Right cardiac atrium (tissue), 5 donors: ENCODE measurements around the gene FZD8. TPM values are rescaled to one million over a fixed set of nuclear protein-coding genes. Genes with fewer than 3 reads are reported as not detected.

Experiments
- ATAC-seq, 2 donors: fragments of 200-7000 bp; cut with Tn5 transposase; one replicate each; pipeline versions ENCODE4 v1.8.0 to v1.9.1; 2020; ENCODE audit warnings: moderate library complexity in 2 of 2, mild to moderate bottlenecking in 1 of 2
- DNase-seq, 3 donors: peaks; one replicate each; pipeline ENCODE4 v3.0.0-alpha.2; 2020
- H3K27ac ChIP-seq: one replicate; pipeline ENCODE4 v1.5.1; 2013; ENCODE audit warnings: mild to moderate bottlenecking, low read length, control low read depth, moderate library complexity
- H3K27me3 ChIP-seq: one replicate; pipeline ENCODE4 v1.6.1; 2013; ENCODE audit not compliant: control insufficient read depth, insufficient read depth
- H3K4me1 ChIP-seq: one replicate; pipeline ENCODE4 v1.6.1; 2013; ENCODE audit warnings: low read length; ENCODE audit not compliant: control insufficient read depth, insufficient read depth
- H3K4me3 ChIP-seq: one replicate; pipeline ENCODE4 v1.5.1; 2013; ENCODE audit warnings: low read length, control low read depth
- H3K9me3 ChIP-seq: one replicate; pipeline ENCODE4 v1.6.1; 2013; ENCODE audit warnings: low read length; ENCODE audit not compliant: control insufficient read depth
- WGBS: extraction: QIAGEN DNeasy Blood & Tissue Kit; methylation state at CpG from one replicate; pipeline ENCODE4 v1.1.7; 2013; 5-methylcytosine and 5-hydroxymethylcytosine counted together
- intact Hi-C, 4 donors: fragments of 100-400 bp; cut with DNase I; formaldehyde crosslinking; loops; one replicate each; pipeline versions ENCODE4 v1.11.0 to v1.14.0; 2022 to 2023
- polyA plus RNA-seq: library from polyadenylated mRNA; stranded (reverse); fragments of 200-250 nt; gene quantifications from one replicate; pipeline ENCODE4 v1.2.3, GENCODE V29; 2013
- total RNA-seq, 4 donors: library from RNA; stranded (reverse); fragmentation: NEBNext Ultra II Directional; extraction: Animal tissue kit (Norgen Biotek cat#: 25700); gene quantifications; one replicate each; pipeline ENCODE4 v1.2.1, GENCODE V29; 2021
- donor health status: healthy with polysubstance abuse.
- donor health status: DM: no; HTN: yes; CAD: no.
- donor health status: DM: no; HTN: no; CAD: no.
- donor health status: DM: no; HTN: yes; CAD: no; lungs with severe emphysema.
- donor health status: DM: yes; HTN: yes; CAD: no.

The FZD8 gene
- total and polyA plus RNA-seq, 5 donors, result 5.7 to 21.6 (median 16.9) TPM

DNA sequence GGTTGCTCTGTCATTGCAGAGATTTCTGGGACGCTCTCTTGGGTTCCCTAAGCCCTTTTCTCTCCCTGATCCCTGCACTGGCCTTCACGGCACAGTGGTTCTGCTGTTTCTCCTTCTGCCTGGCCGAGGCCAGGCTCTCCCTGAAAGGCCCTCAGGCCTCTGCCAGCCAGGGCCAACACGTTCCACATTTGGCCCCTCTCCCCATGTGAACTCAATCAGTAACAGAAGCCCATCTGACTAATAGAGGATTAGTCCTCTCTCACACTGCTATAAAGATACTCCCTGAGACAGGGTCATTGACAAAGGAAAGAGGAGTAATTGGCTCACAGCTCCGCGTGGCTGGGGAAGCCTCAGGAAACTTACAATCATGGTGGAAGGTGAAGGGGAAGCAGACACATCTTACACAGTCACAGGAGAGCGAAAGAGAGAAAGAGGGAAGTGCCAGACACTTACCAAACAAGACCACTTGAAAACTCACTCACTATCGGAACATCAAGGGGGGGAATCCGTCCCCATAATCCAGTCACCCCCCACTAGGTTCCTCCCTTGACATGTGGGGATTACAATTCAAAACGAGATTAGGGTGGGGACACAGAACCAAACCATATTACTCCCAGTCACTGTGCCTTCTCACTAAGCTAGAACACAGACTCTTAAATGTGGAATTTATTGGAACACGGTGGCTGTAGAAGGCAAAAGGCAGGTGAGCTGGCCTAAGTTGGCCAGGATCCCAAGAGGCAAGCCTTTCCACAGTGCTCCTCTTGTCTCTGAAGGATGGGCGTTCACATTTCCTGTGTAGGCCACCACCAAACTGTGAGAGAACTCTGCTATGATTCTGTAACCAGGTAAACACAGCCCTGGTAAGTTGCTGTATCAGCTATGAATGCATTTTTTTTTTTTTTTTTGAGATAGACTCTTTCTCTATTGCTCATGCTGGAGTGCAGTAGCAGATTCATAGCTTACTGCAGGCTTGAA is 8.8 kb downstream of the FZD8 start:
- Histone ChIP-seq H3K27me3 (no peaks in the 10 kb centered on the region), H3K27ac (no peak overlapping the region), H3K9me3 (no peaks in the 10 kb centered on the region), H3K4me3 (no peak overlapping the region), H3K4me1 (no peaks in the 10 kb centered on the region)
- ATAC-seq, result no peak
- WGBS, result 59% methylated on average over 12 of the region's 12 CpGs
- no peak for DNase-seq
- intact Hi-C loops, result loop anchor here in 3 of 4 donors (5.0 to 10.0 kb wide), 2 partner anchors 1144 to 1252 kb away; no protein-coding TSS in a partner anchor

DNA sequence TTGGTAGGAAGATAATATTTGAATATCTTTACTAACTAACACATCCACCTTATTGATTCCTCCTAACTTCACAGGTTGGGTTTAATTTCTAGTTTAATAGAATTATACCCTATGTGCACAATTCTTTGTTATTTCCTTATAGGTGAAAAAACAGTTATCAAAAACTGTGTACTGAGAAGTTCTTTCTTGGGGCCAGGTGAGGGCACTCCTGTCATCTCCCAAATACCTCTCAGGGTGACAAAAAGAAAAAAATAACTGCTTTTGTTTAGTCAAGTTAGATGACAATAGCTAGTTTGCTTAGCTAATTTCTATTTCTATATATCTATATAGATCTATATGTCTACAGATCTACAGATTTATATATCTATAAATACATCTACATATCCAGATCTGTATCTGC is 10.1 kb downstream of the FZD8 start:
- ATAC-seq, result no peak
- intact Hi-C loops, result loop anchor here in 3 of 4 donors (5.0 to 10.0 kb wide), 2 partner anchors 1145 to 1253 kb away; no protein-coding TSS in a partner anchor

DNA sequence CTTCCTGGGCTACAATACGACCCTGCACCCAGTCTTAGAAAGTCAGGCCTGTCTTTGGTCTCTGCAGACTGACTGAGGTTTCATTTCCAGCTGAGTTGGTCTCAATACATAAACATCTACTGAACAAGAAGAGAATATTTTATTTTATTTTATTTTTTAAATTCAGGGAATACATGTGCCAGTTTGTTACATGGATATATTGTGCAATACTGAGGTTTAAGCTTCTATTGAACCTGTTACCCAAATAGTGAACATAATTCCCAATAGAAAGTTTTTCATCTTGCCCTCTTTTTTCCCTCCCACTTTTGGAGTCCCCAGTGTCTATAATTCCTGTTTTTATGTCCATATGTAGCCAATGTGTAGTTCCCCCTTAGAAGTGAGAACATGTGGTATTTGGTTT is 10.7 kb downstream of the FZD8 start:
- WGBS, result 91% methylated on average over 1 of the region's 1 CpG
- DNase-seq (no peak), ATAC-seq (no peak)
- Histone ChIP-seq H3K4me1 (no peaks in the 10 kb centered on the region), H3K27ac (no peak overlapping the region), H3K4me3 (no peak overlapping the region), H3K27me3 (no peaks in the 10 kb centered on the region), H3K9me3 (no peaks in the 10 kb centered on the region)
- intact Hi-C loops, result loop anchor here in 3 of 4 donors (5.0 to 10.0 kb wide), 2 partner anchors 1146 to 1253 kb away; no protein-coding TSS in a partner anchor

More for the DNA sequence above, 10.1 kb downstream of the FZD8 start:
- Histone ChIP-seq H3K27me3 (no peaks in the 10 kb centered on the region), H3K4me3 (no peak overlapping the region), H3K27ac (no peak overlapping the region), H3K9me3 (no peaks in the 10 kb centered on the region), H3K4me1 (no peaks in the 10 kb centered on the region)
- DNase-seq, result no peak

DNA sequence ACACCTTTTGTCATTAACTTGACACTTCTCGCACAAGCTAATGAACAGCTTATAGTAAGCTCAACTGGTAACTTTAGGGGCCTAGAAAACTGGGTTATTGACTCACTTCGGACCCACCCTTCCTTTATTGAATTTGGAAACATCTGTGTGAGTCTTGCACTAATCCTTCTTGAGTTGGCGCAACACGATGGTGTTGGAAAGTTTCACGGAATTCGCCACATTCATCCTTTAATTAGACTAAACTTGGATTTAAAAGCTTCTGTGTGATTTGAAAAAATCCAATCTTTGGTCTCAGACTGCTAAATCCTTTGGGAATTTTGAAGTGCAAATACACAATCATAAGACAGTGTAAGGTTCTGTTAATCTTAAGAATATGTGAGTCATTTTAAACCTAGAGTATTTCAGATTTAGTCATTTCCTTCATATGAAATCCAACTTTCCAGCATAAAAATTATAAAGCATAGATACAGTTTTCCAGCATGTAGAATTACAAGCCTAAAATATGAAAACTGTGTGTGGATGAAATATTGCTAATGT is 15.1 kb downstream of the FZD8 start:
- H3K27me3 ChIP-seq, result no peaks in the 10 kb centered on the region
- H3K27ac ChIP-seq, result no peak overlapping the region
- intact Hi-C loops, result no loop called here
- WGBS, result 80% methylated on average over 6 of the region's 6 CpGs
- no peak overlapping the region for H3K4me3 ChIP-seq
- H3K9me3 ChIP-seq, result no peaks in the 10 kb centered on the region
- H3K4me1 ChIP-seq, result no peaks in the 10 kb centered on the region
- no peak for ATAC-seq
- DNase-seq, result no peak

DNA sequence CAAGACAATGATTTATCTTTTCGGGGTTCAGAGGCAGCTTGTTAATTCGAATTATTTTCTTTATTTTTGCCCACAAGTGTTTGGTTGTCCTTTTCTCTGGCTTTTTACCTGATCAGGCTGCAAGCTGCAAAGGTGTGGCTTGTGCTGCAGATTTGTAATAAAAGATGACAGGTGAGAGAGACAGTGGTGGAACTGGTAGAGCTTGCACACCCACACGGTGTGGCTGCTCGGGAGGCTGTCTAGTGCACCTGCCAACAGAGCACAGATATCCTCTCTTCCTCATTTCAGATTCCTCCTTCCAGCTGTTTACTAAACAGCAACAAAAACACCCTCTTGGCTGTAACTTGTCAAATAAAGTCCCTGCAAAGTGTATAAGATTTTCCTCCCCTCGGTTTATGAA is 27.8 kb downstream of the FZD8 start:
- no peaks in the 10 kb centered on the region for H3K4me1 ChIP-seq
- 48% methylated on average over 5 of the region's 5 CpGs for WGBS
- H3K27ac ChIP-seq, result no peak overlapping the region
- no peak overlapping the region for H3K4me3 ChIP-seq
- H3K9me3 ChIP-seq, result no peaks in the 10 kb centered on the region
- intact Hi-C loops, result no loop called here
- H3K27me3 ChIP-seq, result no peaks in the 10 kb centered on the region
- ATAC-seq (no peak), DNase-seq (no peak)

DNA sequence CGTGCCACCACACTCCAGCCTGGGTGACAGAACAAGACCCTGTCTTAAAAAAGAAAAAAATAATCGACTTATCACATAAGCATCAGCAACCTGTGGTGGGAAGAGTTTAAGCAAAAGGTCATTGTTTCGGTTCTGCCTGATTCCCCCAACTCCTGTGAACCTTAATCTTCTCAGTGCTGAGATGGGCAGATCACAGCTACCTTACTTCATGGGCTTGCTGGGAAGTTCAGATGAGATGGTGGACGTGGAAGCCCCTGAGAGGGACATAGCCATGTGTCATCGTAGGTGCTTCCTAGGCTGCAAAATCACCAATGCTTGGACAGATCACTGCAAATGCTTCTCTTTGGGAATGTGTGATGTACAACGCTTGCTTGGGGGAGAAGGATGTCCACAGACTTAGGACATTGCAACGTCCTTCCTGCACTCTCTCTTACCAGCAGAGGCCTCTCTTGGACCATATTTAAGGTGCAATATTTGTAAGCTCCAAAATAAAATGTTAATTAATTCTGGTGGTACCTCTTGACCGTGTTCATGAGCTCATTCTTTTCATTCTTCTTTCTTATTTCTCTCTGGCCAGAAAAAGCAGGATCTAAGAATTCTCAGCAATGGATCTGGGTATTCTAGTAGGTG is 28.4 kb downstream of the FZD8 start:
- WGBS, result 47% methylated on average over 8 of the region's 8 CpGs
- DNase-seq (no peak), ATAC-seq (peak; percentile 35 to 65)
- H3K27me3 ChIP-seq, result no peaks in the 10 kb centered on the region
- H3K27ac ChIP-seq, result no peak overlapping the region
- intact Hi-C loops, result no loop called here
- H3K9me3 ChIP-seq, result no peaks in the 10 kb centered on the region
- no peaks in the 10 kb centered on the region for H3K4me1 ChIP-seq
- H3K4me3 ChIP-seq, result no peak overlapping the region

DNA sequence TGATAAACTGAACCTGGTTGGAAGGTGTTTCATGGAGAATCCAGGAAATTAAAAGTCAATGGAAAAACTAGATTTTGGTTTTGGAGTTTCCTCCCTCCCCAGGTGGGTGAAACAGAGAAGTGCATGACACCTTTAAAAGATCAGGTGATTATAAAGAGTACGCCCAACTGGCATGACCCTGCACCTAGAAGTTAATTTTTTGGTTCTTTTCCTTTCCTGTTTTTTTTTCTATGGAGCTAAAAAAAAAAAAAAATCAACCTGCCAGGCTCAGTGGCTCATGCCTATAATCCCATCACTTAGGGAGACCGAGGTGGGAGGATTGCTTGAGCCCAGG is 29.0 kb downstream of the FZD8 start:
- 81% methylated on average over 2 of the region's 2 CpGs for WGBS
- H3K27me3 ChIP-seq, result no peaks in the 10 kb centered on the region
- intact Hi-C loops, result no loop called here

DNA sequence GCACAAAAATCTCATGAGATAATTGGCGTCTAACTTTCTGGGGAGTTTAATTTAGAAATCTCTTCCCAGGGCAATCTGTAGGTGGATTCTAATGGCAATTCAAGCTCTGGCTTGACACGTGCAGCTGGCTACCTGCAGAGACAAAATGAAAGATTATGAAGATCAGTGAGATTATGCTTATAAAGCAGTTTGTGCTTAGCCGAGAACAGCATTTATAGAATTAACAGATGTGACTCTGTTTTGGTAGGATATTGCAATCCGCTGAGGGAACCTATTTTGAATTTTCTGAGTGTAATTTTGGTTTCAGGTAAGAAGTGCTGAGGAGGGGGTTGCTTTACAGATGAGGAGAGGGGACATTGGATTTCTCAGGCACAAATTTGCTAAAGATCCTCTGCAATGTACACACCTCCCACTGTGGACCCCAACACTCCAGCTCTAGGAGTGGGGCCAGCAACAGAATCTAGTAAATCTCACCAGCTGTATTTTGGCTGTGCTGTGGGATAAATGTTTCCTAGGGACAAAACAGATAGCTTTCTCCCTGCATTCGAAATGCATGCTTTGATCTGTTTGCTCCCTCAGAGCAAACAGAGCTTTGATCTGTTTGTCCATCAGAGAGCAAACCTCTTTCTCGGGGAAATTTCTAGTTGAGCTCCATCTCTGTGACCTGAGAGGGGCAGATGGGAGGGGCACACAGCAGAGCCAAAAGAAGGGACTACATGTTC is 29.6 kb downstream of the FZD8 start:
- DNase-seq (no peak), ATAC-seq (no peak)
- Histone ChIP-seq H3K27ac (no peak overlapping the region), H3K4me3 (no peak overlapping the region), H3K27me3 (no peaks in the 10 kb centered on the region), H3K9me3 (no peaks in the 10 kb centered on the region), H3K4me1 (no peaks in the 10 kb centered on the region)
- intact Hi-C loops, result no loop called here
- WGBS, result 56% methylated on average over 6 of the region's 6 CpGs

More for the DNA sequence above, 29.0 kb downstream of the FZD8 start:
- H3K27ac ChIP-seq, result no peak overlapping the region
- no peak overlapping the region for H3K4me3 ChIP-seq
- no peaks in the 10 kb centered on the region for H3K4me1 ChIP-seq
- ATAC-seq (no peak), DNase-seq (no peak)
- no peaks in the 10 kb centered on the region for H3K9me3 ChIP-seq

DNA sequence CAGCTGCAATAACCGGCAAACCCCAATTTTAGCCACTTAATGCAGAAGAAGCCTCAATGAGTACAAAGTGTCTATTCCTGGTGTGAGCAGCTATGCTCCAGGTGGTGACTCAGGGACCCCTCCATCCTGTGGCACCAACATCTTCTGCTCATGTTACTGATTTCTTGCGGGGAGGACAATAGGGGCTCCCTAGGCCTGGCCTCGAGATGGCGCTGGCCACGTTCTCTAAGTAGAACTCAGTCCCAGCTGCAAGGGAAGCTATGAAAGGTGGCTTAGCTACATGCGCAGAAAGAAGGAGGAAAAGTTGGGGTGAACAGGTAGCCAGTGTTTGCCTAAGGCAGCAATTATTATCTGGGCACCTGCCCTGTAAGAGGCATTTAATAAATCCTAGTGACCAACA is 30.3 kb downstream of the FZD8 start:
- no peak for ATAC-seq
- no peak overlapping the region for H3K27ac ChIP-seq
- DNase-seq, result no peak
- H3K4me1 ChIP-seq, result no peaks in the 10 kb centered on the region
- H3K9me3 ChIP-seq, result no peaks in the 10 kb centered on the region
- no peaks in the 10 kb centered on the region for H3K27me3 ChIP-seq
- no peak overlapping the region for H3K4me3 ChIP-seq
- WGBS, result 78% methylated on average over 6 of the region's 6 CpGs
- intact Hi-C loops, result no loop called here

DNA sequence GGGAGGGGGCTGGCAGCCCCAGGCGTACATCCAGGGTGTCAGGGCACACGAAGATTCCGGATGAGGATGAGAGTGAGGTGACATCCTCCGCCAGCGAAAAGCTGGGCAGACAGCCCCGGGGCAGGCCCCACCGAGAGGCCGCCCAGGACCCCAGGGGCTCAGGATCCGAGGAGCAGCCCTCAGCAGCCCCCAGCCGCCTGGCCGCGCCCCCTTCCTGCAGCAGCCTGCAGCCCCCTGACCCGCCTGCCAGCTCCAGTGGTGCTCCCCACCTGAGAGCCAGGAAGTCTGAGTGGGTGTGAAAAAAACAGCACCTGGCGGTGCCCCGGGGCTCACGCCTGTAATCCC is 33.8 kb downstream of the FZD8 start:
- H3K9me3 ChIP-seq, result no peaks in the 10 kb centered on the region
- no peak overlapping the region for H3K27ac ChIP-seq
- ATAC-seq (peak in 1 of 2 donors; percentile 13), DNase-seq (peak in 2 of 3 donors; percentile 44 to 51)
- H3K4me3 ChIP-seq, result peak overlapping the region; percentile 43
- H3K27me3 ChIP-seq, result no peaks in the 10 kb centered on the region
- intact Hi-C loops, result no loop called here
- no peaks in the 10 kb centered on the region for H3K4me1 ChIP-seq
- WGBS, result 65% methylated on average over 16 of the region's 16 CpGs
